K562 (cell line): ENCODE results near the gene RFX3. TPM values are rescaled to one million over a fixed set of nuclear protein-coding genes. Genes with fewer than 3 reads are reported as not detected.

Source experiments
- ATAC-seq: fragments of 200-7000 bp; cut with Tn5 transposase; 3 replicates; pipeline ENCODE4 v1.9.1; 2020; ENCODE audit warnings: moderate library complexity
- BruUV-seq: library from RNA; stranded (reverse); fragments of 400-500 nt; replicated peaks from 2 replicates; lab custom pipeline; 2021; lab: Mats Ljungman, UMichigan
- CTCF ChIA-PET: fragments of 300-600 bp; formaldehyde crosslinking; extraction: SDS; loops from one replicate; lab custom pipeline; 2021; ENCODE audit warnings: low intra/inter-chr PET ratio; lab: Yijun Ruan, JAX
- POLR2A ChIA-PET: fragments of 300-600, 350-650 bp; sonication (Branson Sonifier 250); formaldehyde crosslinking; extraction: SDS; loops from one replicate; lab custom pipeline; 2021; ENCODE audit warnings: antibody characterized with exemption, inconsistent platforms; lab: Yijun Ruan, JAX
- DNase-seq, 4 experiments: peaks; one replicate each; pipeline versions ENCODE4 v3.0.0 to v3.0.0-alpha.2; 2011 to 2018; ENCODE audit warnings: low spot score in 3 of 4, mixed read lengths in 3 of 4; ENCODE audit errors: extremely low read depth in 1 of 4
- FAIRE-seq: peaks from 2 replicates; lab custom pipeline; 2011; peaks lifted over from hg19 to GRCh38; lab: Jason Lieb, UNC
- H2AFZ ChIP-seq: 2 replicates; pipeline ENCODE4 v1.6.0; 2011; ENCODE audit warnings: low read depth, low read length, control low read depth, inconsistent platforms
- H3K27ac ChIP-seq: fragments of 200-600 bp; 3 replicates; pipeline ENCODE4 v1.8.0; 2011; ENCODE audit warnings: low read depth, mild to moderate bottlenecking, control low read depth, inconsistent platforms, low read length, moderate library complexity, mixed read lengths; ENCODE audit errors: extremely low read depth
- H3K27me3 ChIP-seq, 2 experiments: fragments of 300-600 bp in 1 of 2; 2 replicates in 1 of 2; 3 replicates in 1 of 2; pipeline versions ENCODE4 v1.6.0 to v1.8.0; 2011; ENCODE audit warnings: inconsistent platforms in 2 of 2, low read length in 2 of 2, mild to moderate bottlenecking in 1 of 2, mixed read lengths in 1 of 2, moderate library complexity in 1 of 2; ENCODE audit not compliant: control insufficient read depth in 2 of 2, insufficient read depth in 2 of 2
- H3K36me3 ChIP-seq: fragments of 300-600 bp; 3 replicates; pipeline ENCODE4 v1.8.0; 2011; ENCODE audit warnings: mild to moderate bottlenecking, low read length, inconsistent platforms; ENCODE audit not compliant: control insufficient read depth, insufficient read depth
- H3K4me1 ChIP-seq, 2 experiments: fragments of 200-600 bp in 1 of 2; replicated peaks in 1 of 2; 2 replicates in 1 of 2; 3 replicates in 1 of 2; pipeline versions ENCODE4 v1.5.1 to v1.8.0; 2011; ENCODE audit warnings: inconsistent platforms in 2 of 2, low read length in 2 of 2, mild to moderate bottlenecking in 1 of 2, mixed read lengths in 1 of 2, moderate library complexity in 1 of 2; ENCODE audit not compliant: control insufficient read depth in 2 of 2, insufficient read depth in 2 of 2
- H3K4me2 ChIP-seq: 2 replicates; pipeline ENCODE4 v1.6.1; 2011; ENCODE audit warnings: low read length, control low read depth, inconsistent platforms, mixed read lengths; ENCODE audit not compliant: insufficient read depth
- H3K4me3 ChIP-seq: fragments of 200-600 bp; sonication (generic), shearing (Covaris generic); 2 replicates; pipeline ENCODE4 v1.5.1; 2016; ENCODE audit warnings: control low read depth, inconsistent platforms
- H3K79me2 ChIP-seq: fragments of 200-600 bp; 3 replicates; pipeline ENCODE4 v1.8.0; 2011; ENCODE audit warnings: low read length, inconsistent platforms; ENCODE audit not compliant: control insufficient read depth, insufficient read depth
- H3K9ac ChIP-seq, 2 experiments: 2 replicates each; pipeline versions ENCODE4 v1.6.0 to v1.6.1; 2011; ENCODE audit warnings: low read depth in 2 of 2, low read length in 2 of 2, control low read depth in 1 of 2, inconsistent platforms in 1 of 2, mild to moderate bottlenecking in 1 of 2, mixed read lengths in 1 of 2; ENCODE audit not compliant: insufficient read depth in 1 of 2
- H3K9me1 ChIP-seq: one replicate; pipeline ENCODE4 v1.6.0; 2011; ENCODE audit warnings: inconsistent platforms, mild to moderate bottlenecking, low read length, moderate library complexity; ENCODE audit not compliant: control insufficient read depth, insufficient read depth
- H3K9me3 ChIP-seq: replicated peaks from 2 replicates; pipeline ENCODE4 v1.5.1; 2011; ENCODE audit warnings: low read depth, low read length, inconsistent platforms; ENCODE audit not compliant: control insufficient read depth, insufficient read depth
- H4K20me1 ChIP-seq: replicated peaks from 2 replicates; pipeline ENCODE4 v1.6.1; 2011; ENCODE audit warnings: low read length, inconsistent platforms, mixed read lengths; ENCODE audit not compliant: control insufficient read depth, insufficient read depth
- ELF4 ChIP-seq: fragments of 450-650 bp; formaldehyde crosslinking; IDR thresholded peaks from 2 replicates; pipeline ENCODE4 v1.4.0; 2022; ENCODE audit warnings: missing genetic modification characterization
- ILF3 ChIP-seq: fragments of 450-650 bp; IDR thresholded peaks from 2 replicates; pipeline ENCODE4 v1.6.1; 2018; ENCODE audit warnings: antibody characterized with exemption, mild to moderate bottlenecking, moderate library complexity, borderline replicate concordance
- RBM34 ChIP-seq: fragments of 200-400 bp; formaldehyde crosslinking; IDR thresholded peaks from 2 replicates; pipeline ENCODE4 v1.6.1; 2018; ENCODE audit warnings: low read length, borderline replicate concordance; ENCODE audit not compliant: insufficient read depth
- TAF1 ChIP-seq: IDR thresholded peaks from 2 replicates; pipeline ENCODE4 v1.6.1; 2011; ENCODE audit warnings: mild to moderate bottlenecking, low read length, moderate library complexity; ENCODE audit not compliant: insufficient read depth, control insufficient read depth, severe bottlenecking; ENCODE audit errors: extremely low read depth
- ZNF134 ChIP-seq: fragments of 250-450 bp; sonication (Bioruptor Pico); conservative IDR thresholded peaks from 2 replicates; pipeline ENCODE4 v1.4.0; 2020
- WGBS: fragments of 100-300 bp; shearing (Covaris generic); methylation state at CpG from one replicate; pipeline ENCODE4 v1.1.6; 2016; ENCODE audit warnings: low coverage, mixed read lengths; ENCODE audit not compliant: insufficient coverage; ENCODE audit errors: missing lambda C conversion rate; 5-methylcytosine and 5-hydroxymethylcytosine counted together
- in situ Hi-C: fragments of 300-500 bp; cut with MboI; formaldehyde crosslinking; loops from 4 replicates; pipeline ENCODE4 v1.15.0; 2018; ENCODE audit warnings: inconsistent platforms, mixed read lengths
- intact Hi-C: fragments of 100-400 bp; cut with micrococcal nuclease; formaldehyde crosslinking; loops from 2 replicates; pipeline ENCODE4 v1.14.2; 2022
- polyA plus RNA-seq, 8 experiments: library from polyadenylated mRNA; depleted of rRNA in 4 of 8; stranded (reverse) in 5 of 8; unstranded in 3 of 8; fragments of >200 nt; fragmentation: Nextera tagmentation in 2 of 8; fragmentation: Illumina TruSeq in 1 of 8; extraction: Ambion mirVana in 2 of 8; extraction: Trizol in 1 of 8; gene quantifications; 2 replicates each; pipeline versions ENCODE4 v1.2.1 to v1.2.3, GENCODE V29; 2011 to 2014; ENCODE audit warnings: inconsistent platforms in 1 of 8, missing spikeins in 1 of 8
- total RNA-seq, 7 experiments: library from RNA; depleted of rRNA in 6 of 7; stranded (reverse); fragments of >200 nt in 6 of 7; fragmentation: Illumina TruSeq in 2 of 7; extraction: Trizol in 2 of 7; gene quantifications; 2 replicates each; pipeline versions ENCODE4 v1.2.1 to v1.2.3, GENCODE V29; 2011 to 2021; ENCODE audit warnings: low replicate concordance in 1 of 7
- TF ChIP-seq, protein P1 (sequence below), 2 experiments: IDR thresholded peaks in 1 of 2; conservative IDR thresholded peaks in 1 of 2; 2 replicates each; pipeline ENCODE4 v1.6.1; 2016; ENCODE audit warnings: low read depth in 2 of 2, mild to moderate bottlenecking in 1 of 2, missing compliant biosample characterization in 1 of 2, missing genetic modification characterization in 1 of 2, moderate library complexity in 1 of 2
- TF ChIP-seq, protein P2 (sequence below): sonication (generic); formaldehyde crosslinking; IDR thresholded peaks from 2 replicates; pipeline ENCODE4 v1.5.0; 2020; ENCODE audit warnings: missing genetic modification reagents

The RFX3 gene
- total and polyA plus RNA-seq, 9 of the 15 experiments (the other 6 are each of a cell fraction or from before 2014, with no cell fraction given): 0.86 to 4.9 (median 2.0) TPM

DNA sequence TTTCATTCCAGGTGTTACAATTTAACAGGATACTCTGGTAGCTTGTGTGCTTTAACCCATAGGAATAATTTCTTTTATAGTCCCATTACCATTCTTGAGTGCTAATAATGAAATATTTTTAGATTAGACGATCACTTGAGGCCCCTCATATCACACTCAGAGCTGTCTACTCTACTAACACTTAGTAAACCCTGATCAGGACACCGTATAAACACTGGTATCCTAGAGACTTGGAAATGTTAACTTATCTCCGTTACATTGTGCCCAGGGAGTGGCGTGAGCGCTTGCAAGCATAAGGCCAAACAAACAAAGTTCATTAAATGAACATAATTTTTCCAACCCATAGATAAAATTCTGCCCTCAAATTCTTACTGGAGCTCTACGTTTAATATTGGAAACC, 42.2 kb upstream of the RFX3 start:
- no peaks in the 10 kb centered on the region for H3K4me1 ChIP-seq
- CTCF ChIA-PET: no interaction called here
- H3K4me3 ChIP-seq: no peak overlapping the region
- no peaks in the 10 kb centered on the region for H4K20me1 ChIP-seq
- no peak overlapping the region for H3K4me2 ChIP-seq
- FAIRE-seq (no peak), DNase-seq (no peak), ATAC-seq (no peak)
- in situ Hi-C loops: no loop called here
- intact Hi-C loops: no loop called here
- no peaks in the 10 kb centered on the region for H3K79me2 ChIP-seq
- no peak overlapping the region for H2AFZ ChIP-seq
- WGBS: 56% methylated on average over 6 of the region's 6 CpGs
- no peak overlapping the region for H3K27ac ChIP-seq
- no peaks in the 10 kb centered on the region for H3K9me1 ChIP-seq
- no peak overlapping the region for H3K9ac ChIP-seq
- no peaks in the 10 kb centered on the region for H3K9me3 ChIP-seq
- POLR2A ChIA-PET: no interaction called here
- no peaks in the 10 kb centered on the region for H3K27me3 ChIP-seq
- TF ChIP-seq TAF1: no peak
- no peak for TF ChIP-seq RBM34
- BruUV-seq: no TSS peak
- H3K36me3 ChIP-seq: no peaks in the 10 kb centered on the region

DNA sequence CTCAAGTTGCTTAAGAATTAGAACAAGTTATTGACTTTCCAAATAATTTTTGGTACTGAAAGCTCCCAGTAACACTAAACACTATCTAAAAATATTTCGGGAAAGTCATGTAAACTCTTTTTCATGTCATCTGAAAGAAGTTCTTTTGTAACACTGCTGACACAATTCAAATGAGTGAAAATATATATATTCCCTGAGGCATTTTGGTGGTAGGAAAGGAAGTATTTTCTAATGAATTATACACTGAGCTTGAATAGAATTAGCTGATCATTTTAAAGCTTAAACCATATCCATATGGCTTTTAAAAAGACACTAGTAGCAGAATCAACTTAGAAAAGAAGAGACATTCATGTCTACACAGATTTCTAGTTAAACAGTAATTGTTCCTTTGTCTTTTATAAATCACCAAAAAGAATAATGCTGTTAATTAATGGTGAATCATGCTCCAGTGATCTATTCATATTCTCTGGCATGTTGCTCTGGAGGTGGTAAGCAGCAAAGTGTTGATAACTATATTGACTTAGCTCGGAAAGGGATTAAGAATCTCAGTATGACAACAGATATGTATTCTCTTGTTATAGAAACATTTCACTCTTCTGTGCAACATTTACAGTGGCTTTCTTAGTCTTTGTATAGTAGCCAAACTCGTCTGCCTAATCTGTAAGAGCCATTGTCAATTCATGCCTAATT, 27.4 kb upstream of the RFX3 start:
- Histone ChIP-seq H4K20me1 (no peaks in the 10 kb centered on the region), H3K9ac (no peak overlapping the region), H3K27me3 (no peaks in the 10 kb centered on the region), H3K79me2 (no peaks in the 10 kb centered on the region), H3K9me1 (no peaks in the 10 kb centered on the region), H3K4me1 (peaks cover 0 to 12% of the 10 kb centered on the region in 2 experiments; a peak in 2 of 5 replicates), H3K36me3 (no peaks in the 10 kb centered on the region), H3K4me2 (no peak overlapping the region), H3K27ac (no peak overlapping the region), H2AFZ (no peak overlapping the region), H3K4me3 (no peak overlapping the region), H3K9me3 (no peaks in the 10 kb centered on the region)
- DNase-seq (no peak), FAIRE-seq (no peak), ATAC-seq (no peak)
- in situ Hi-C loops: no loop called here
- POLR2A ChIA-PET: interaction anchor here (1.7 kb wide), 1 partner anchor 27 kb away, joined by 3 read pairs; no protein-coding TSS in a partner anchor
- intact Hi-C loops: no loop called here
- BruUV-seq: no TSS peak
- CTCF ChIA-PET: no interaction called here
- WGBS: 32% methylated on average over 3 of the region's 3 CpGs
- TF ChIP-seq, protein P1, sequence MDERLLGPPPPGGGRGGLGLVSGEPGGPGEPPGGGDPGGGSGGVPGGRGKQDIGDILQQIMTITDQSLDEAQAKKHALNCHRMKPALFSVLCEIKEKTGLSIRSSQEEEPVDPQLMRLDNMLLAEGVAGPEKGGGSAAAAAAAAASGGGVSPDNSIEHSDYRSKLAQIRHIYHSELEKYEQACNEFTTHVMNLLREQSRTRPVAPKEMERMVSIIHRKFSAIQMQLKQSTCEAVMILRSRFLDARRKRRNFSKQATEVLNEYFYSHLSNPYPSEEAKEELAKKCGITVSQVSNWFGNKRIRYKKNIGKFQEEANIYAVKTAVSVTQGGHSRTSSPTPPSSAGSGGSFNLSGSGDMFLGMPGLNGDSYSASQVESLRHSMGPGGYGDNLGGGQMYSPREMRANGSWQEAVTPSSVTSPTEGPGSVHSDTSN (CRISPR knock-in tag; IDR thresholded peaks at IDR 0.05; ENCODE audit: low read depth): no peak
- TF ChIP-seq, protein P1 (tag; conservative IDR thresholded peaks at IDR 0.05; ENCODE audit: low read depth): no peak
- TF ChIP-seq ILF3 (no peak), ELF4 (CRISPR knock-in tag) (no peak), ZNF134 (CRISPR knock-in tag) (no peak)
- TF ChIP-seq, protein P2, sequence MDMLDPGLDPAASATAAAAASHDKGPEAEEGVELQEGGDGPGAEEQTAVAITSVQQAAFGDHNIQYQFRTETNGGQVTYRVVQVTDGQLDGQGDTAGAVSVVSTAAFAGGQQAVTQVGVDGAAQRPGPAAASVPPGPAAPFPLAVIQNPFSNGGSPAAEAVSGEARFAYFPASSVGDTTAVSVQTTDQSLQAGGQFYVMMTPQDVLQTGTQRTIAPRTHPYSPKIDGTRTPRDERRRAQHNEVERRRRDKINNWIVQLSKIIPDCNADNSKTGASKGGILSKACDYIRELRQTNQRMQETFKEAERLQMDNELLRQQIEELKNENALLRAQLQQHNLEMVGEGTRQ: no peak
